ENCODE data around the gene MVD. TPM values are rescaled to one million over a fixed set of nuclear protein-coding genes. Genes with fewer than 3 reads are reported as not detected.

Gene MVD
- total and polyA plus RNA-seq, 2 of the 13 experiments (the other 11 are each of a cell fraction or from before 2014, with no cell fraction given), result 28.1 to 187 TPM

- TF ChIP-seq ZNF280B (CRISPR knock-in tag; IDR thresholded peaks at IDR 0.05; ENCODE audit: borderline replicate concordance), result no peak
- no peak; the same call in 1 of the 2 replicates for TF ChIP-seq SNAI1 (CRISPR knock-in tag; IDR thresholded peaks at IDR 0.05; ENCODE audit: borderline replicate concordance)
- no peak for TF ChIP-seq MZF1 (CRISPR knock-in tag; IDR thresholded peaks at IDR 0.05; ENCODE audit: borderline replicate concordance)
- peak; percentile 75; the same call in 1 of the 2 replicates for TF ChIP-seq MXD4 (CRISPR knock-in tag; IDR thresholded peaks at IDR 0.05)
- peak; percentile 17; the same call in 1 of the 2 replicates for TF ChIP-seq CREB3 (CRISPR knock-in tag; IDR thresholded peaks at IDR 0.05)
- TF ChIP-seq ZNF709 (CRISPR knock-in tag; IDR thresholded peaks at IDR 0.05), result peak; percentile 93
- peak; percentile 50; the same call in 1 of the 2 replicates for TF ChIP-seq ZNF800 (CRISPR knock-in tag; IDR thresholded peaks at IDR 0.05)
- no peak; the same call in none of the 2 replicates for TF ChIP-seq ZNF329 (CRISPR knock-in tag; IDR thresholded peaks at IDR 0.05; ENCODE audit: low read depth)
- peak; percentile 91 for TF ChIP-seq ZNF501 (CRISPR knock-in tag; IDR thresholded peaks at IDR 0.05)
- TF ChIP-seq DR1 (CRISPR knock-in tag; IDR thresholded peaks at IDR 0.05), result peak; percentile 98
- no peak for TF ChIP-seq NPAS2 (CRISPR knock-in tag; IDR thresholded peaks at IDR 0.05; ENCODE audit: borderline replicate concordance)
- peak; percentile 47; the same call in 1 of the 2 replicates for TF ChIP-seq ZC3H4 (CRISPR knock-in tag; IDR thresholded peaks at IDR 0.05; ENCODE audit: borderline replicate concordance)
- peak; percentile 33; the same call in 1 of the 2 replicates for TF ChIP-seq TFAP4 (IDR thresholded peaks at IDR 0.05; ENCODE audit: borderline replicate concordance, low read depth)
- TF ChIP-seq CERS6 (CRISPR knock-in tag; IDR thresholded peaks at IDR 0.05), result no peak
- TF ChIP-seq MXI1 (IDR thresholded peaks at IDR 0.05; ENCODE audit: borderline replicate concordance, low read depth, low read length), result peak; percentile 88; the same call in 2 of the 3 replicates
- TF ChIP-seq ZNF205 (CRISPR knock-in tag; IDR thresholded peaks at IDR 0.05), result 0 out of 2 replicates have a peak, but pooled peaks have one; percentile 42
- TF ChIP-seq ZNF777 (CRISPR knock-in tag; IDR thresholded peaks at IDR 0.05), result peak; percentile 66; the same call in 1 of the 2 replicates
- TF ChIP-seq ZNF296 (CRISPR knock-in tag; conservative IDR thresholded peaks at IDR 0.05), result no peak
- TF ChIP-seq SOX13 (IDR thresholded peaks at IDR 0.05), result no peak
- peak in 1 of 2 experiments; percentile 14; a peak in 2 of 4 replicates for TF ChIP-seq SOX13 (CRISPR knock-in tag; conservative IDR thresholded peaks at IDR 0.05 in 1 of 2, IDR thresholded peaks at IDR 0.05 in 1 of 2)
- 0 out of 2 replicates have a peak, but pooled peaks have one; percentile 21 for TF ChIP-seq ZBTB2 (CRISPR knock-in tag; IDR thresholded peaks at IDR 0.05; ENCODE audit: low read depth)
Measured at GRCh38 chr16:88662843-88663606, at the start of gene MVD (continued).

Data from HepG2 (cell line).